ENCODE measurements around the gene SHC2. TPM values are rescaled to one million over a fixed set of nuclear protein-coding genes. Genes with fewer than 3 reads are reported as not detected.
"Not testable (repeated sequence)": the region's sequence is repeated elsewhere in the genome, so short reads cannot be mapped to it uniquely, and the experiment has no call there.

The SHC2 gene
- total and polyA plus RNA-seq, 2 donors (not counting 3 experiments of a cell fraction or from before 2014, with no cell fraction given) = 7.5 to 11.8 TPM

- Histone ChIP-seq H3K4me3 (replicated peaks in 1 of 3; ENCODE audit: insufficient read depth in 1 of 3, low read depth in 1 of 3, low read length in 3 of 3) (no peak overlapping the region), H2AFZ (ENCODE audit: low read depth, low read length) (no peak overlapping the region), H3K4me1 (ENCODE audit: control insufficient read depth, extremely low read depth, insufficient read depth, low read length) (peaks cover 3% of the 10 kb centered on the region), H3K4me2 (ENCODE audit: insufficient read depth, low read length) (no peak overlapping the region), H3K36me3 (ENCODE audit: control insufficient read depth in 2 of 2, extremely low read depth in 1 of 2, insufficient read depth in 2 of 2, low read length in 2 of 2) (no peaks in the 10 kb centered on the region), H3K9me3 (replicated peaks; ENCODE audit: control insufficient read depth, insufficient read depth, low read length) (no peaks in the 10 kb centered on the region), H3K27ac (ENCODE audit: insufficient read depth, low read depth, low read length) (no peak overlapping the region), H3K9me1 (replicated peaks; ENCODE audit: control insufficient read depth, extremely low read depth, insufficient read depth, low read length) (no peaks in the 10 kb centered on the region), H3K27me3 (ENCODE audit: control insufficient read depth in 2 of 2, insufficient read depth in 2 of 2, low read length in 2 of 2) (peaks cover 11 to 14% of the 10 kb centered on the region in 2 experiments), H3K9ac (replicated peaks; ENCODE audit: extremely low read depth, insufficient read depth, low read length) (no peak overlapping the region), H4K20me1 (replicated peaks; ENCODE audit: control insufficient read depth, extremely low read depth, insufficient read depth, low read length) (no peaks in the 10 kb centered on the region), H3K79me2 (ENCODE audit: control insufficient read depth, insufficient read depth, low read length) (no peaks in the 10 kb centered on the region)
- no TSS peak for BruUV-seq (replicated peaks)
- TF ChIP-seq, protein P1, sequence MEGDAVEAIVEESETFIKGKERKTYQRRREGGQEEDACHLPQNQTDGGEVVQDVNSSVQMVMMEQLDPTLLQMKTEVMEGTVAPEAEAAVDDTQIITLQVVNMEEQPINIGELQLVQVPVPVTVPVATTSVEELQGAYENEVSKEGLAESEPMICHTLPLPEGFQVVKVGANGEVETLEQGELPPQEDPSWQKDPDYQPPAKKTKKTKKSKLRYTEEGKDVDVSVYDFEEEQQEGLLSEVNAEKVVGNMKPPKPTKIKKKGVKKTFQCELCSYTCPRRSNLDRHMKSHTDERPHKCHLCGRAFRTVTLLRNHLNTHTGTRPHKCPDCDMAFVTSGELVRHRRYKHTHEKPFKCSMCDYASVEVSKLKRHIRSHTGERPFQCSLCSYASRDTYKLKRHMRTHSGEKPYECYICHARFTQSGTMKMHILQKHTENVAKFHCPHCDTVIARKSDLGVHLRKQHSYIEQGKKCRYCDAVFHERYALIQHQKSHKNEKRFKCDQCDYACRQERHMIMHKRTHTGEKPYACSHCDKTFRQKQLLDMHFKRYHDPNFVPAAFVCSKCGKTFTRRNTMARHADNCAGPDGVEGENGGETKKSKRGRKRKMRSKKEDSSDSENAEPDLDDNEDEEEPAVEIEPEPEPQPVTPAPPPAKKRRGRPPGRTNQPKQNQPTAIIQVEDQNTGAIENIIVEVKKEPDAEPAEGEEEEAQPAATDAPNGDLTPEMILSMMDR (IDR thresholded peaks at IDR 0.05; ENCODE audit: extremely low read depth in 1 of 2, insufficient read depth in 1 of 2, low read depth in 1 of 2, low read length in 2 of 2) = no peak
- TF ChIP-seq POLR2A (IDR thresholded peaks at IDR 0.05; ENCODE audit: low read depth, low read length) (no peak), EZH2 (IDR thresholded peaks at IDR 0.05; ENCODE audit: borderline replicate concordance, low read depth, low read length, severe bottlenecking) (no peak), POLR2AphosphoS5 (IDR thresholded peaks at IDR 0.05; ENCODE audit: insufficient read depth, low read depth, low read length) (no peak), MYC (IDR thresholded peaks at IDR 0.05; ENCODE audit: low read depth, low read length) (no peak), JUN (IDR thresholded peaks at IDR 0.05; ENCODE audit: borderline replicate concordance, insufficient read depth, insufficient read length, low read depth) (no peak), GATA2 (IDR thresholded peaks at IDR 0.05; ENCODE audit: insufficient read depth, insufficient read length, low read depth, low read length) (no peak), FOS (IDR thresholded peaks at IDR 0.05; ENCODE audit: borderline replicate concordance, insufficient read depth, low read length) (no peak)
- TF ChIP-seq, protein P2, sequence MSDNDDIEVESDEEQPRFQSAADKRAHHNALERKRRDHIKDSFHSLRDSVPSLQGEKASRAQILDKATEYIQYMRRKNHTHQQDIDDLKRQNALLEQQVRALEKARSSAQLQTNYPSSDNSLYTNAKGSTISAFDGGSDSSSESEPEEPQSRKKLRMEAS (IDR thresholded peaks at IDR 0.05; ENCODE audit: insufficient read depth, insufficient read length) = no peak
- no peak for FAIRE-seq
- intact Hi-C loops (cut with micrococcal nuclease) = no loop called here
- CTCF ChIA-PET = no interaction called here
- POLR2A ChIA-PET = interaction anchor here (0.6 kb wide), 1 partner anchor 47 kb away, joined by 7 read pairs; no protein-coding TSS in a partner anchor
- dilution Hi-C loops (cut with MboI; ENCODE audit: extremely low pct_ligation_motif_present, low sequenced_read_pairs) = no loop called here
- no peak for DNase-seq (ENCODE audit: low read depth, low spot score)
These were observed 49.0 kb downstream of the SHC2 start for GRCh38 chr19:411723-412355.

- FAIRE-seq = not testable (repeated sequence)
These were observed 49.6 kb downstream of the SHC2 start for GRCh38 chr19:411121-411722.

More at GRCh38 chr19:411121-411722, 49.6 kb downstream of the SHC2 start:
- H3K4me2 ChIP-seq (ENCODE audit: insufficient read depth, low read length); H2AFZ ChIP-seq (ENCODE audit: low read depth, low read length); intact Hi-C loops (cut with micrococcal nuclease); H4K20me1 ChIP-seq (replicated peaks; ENCODE audit: control insufficient read depth, extremely low read depth, insufficient read depth, low read length); dilution Hi-C loops (cut with MboI; ENCODE audit: extremely low pct_ligation_motif_present, low sequenced_read_pairs); H3K4me1 ChIP-seq (ENCODE audit: control insufficient read depth, extremely low read depth, insufficient read depth, low read length); CTCF ChIA-PET; DNase-seq (ENCODE audit: low read depth, low spot score); BruUV-seq (replicated peaks); H3K9me3 ChIP-seq (replicated peaks; ENCODE audit: control insufficient read depth, insufficient read depth, low read length); H3K27ac ChIP-seq (ENCODE audit: insufficient read depth, low read depth, low read length); H3K36me3 ChIP-seq (ENCODE audit: control insufficient read depth in 2 of 2, extremely low read depth in 1 of 2, insufficient read depth in 2 of 2, low read length in 2 of 2); H3K9me1 ChIP-seq (replicated peaks; ENCODE audit: control insufficient read depth, extremely low read depth, insufficient read depth, low read length); H3K9ac ChIP-seq (replicated peaks; ENCODE audit: extremely low read depth, insufficient read depth, low read length); H3K4me3 ChIP-seq (replicated peaks in 1 of 3; ENCODE audit: insufficient read depth in 1 of 3, low read depth in 1 of 3, low read length in 3 of 3); POLR2A ChIA-PET; H3K79me2 ChIP-seq (ENCODE audit: control insufficient read depth, insufficient read depth, low read length): not testable (repeated sequence)
- H3K27me3 ChIP-seq (ENCODE audit: control insufficient read depth in 2 of 2, insufficient read depth in 2 of 2, low read length in 2 of 2) = peaks cover 11 to 14% of the 10 kb centered on the region in 2 experiments

Data from endothelial cell of umbilical vein (primary cell).